Erythroblast (primary cell): Measurements from ENCODE around the gene RASSF7.

Experiments used
- GATA1 ChIP-seq: IDR thresholded peaks from 2 replicates; pipeline ENCODE4 v1.6.1; 2011; ENCODE audit warnings: low read depth, mild to moderate bottlenecking, control low read depth, low read length, moderate library complexity
- POLR2A ChIP-seq: IDR thresholded peaks from 2 replicates; pipeline ENCODE4 v1.6.1; 2011; ENCODE audit warnings: mild to moderate bottlenecking, low read length

DNA sequence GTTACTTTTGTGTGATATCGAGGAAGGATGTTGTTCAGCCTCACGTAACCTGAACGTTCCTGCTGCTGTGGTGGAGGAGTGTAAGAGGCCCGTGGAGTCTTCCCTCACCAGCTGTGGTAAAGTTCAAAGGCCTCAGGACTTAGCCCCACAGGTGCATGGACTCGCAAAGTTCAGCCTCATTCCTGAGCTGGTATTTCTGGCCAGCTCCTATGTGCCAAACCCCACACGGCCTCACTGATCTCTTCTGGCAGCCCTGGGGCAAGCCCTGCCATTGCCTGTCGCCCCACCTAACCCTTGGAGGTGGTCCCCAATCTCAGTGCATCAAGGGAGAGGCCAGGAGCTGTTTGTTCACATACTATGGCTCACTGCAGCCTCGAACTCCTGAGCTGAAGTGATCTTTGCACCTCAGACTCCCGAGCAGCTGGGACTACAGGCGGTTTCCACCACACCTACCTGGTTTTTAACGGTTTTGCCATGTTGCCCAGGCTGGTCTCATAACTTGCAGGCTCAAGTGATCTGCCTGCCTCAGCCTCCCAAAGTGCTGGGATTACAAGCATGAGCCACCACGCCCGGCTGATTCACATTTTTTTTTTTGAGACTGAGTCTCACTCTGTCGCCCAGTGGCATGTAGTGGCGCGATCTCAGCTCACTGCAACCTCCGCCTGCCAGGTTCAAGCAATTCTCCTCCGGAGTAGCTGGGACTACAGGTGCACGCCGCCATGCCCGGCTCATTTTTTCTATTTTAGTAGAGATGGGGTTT lies 17.7 kb downstream of the RASSF7 start:
- TF ChIP-seq POLR2A (no peak), GATA1 (no peak)
